ENCODE data around the gene ZNF184.
"Not testable (repeated sequence)": the region's sequence is repeated elsewhere in the genome, so short reads cannot be mapped to it uniquely, and the experiment has no call there.

ZNF184 gene

DNA sequence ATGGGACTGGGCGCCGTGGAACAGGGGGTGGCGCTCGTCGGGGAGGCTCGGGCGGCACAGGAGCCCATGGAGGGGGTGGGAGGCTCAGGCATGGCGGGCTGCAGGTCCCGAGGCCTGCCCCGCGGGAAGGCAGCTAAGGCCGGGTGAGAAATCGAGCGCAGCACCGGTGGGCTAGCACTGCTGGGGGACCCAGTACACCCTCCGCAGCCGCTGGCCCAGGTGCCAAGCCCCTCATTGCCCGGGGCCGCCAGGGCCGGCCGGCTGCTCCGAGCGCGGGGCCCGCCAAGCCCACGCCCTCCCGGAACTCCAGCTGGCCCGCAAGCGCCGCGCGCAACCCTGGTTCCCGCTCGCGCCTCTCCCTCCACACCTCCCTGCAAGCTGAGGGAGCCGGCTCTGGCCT lies 48.1 kb downstream of the ZNF184 start:
- DNase-seq (ENCODE audit: low spot score) = not testable (repeated sequence)

- no peak for DNase-seq (ENCODE audit: low spot score)
Measured at GRCh38 chr6:27422651-27423332, 50.1 kb downstream of the ZNF184 start.

GRCh38 chr6:27419363-27419762 lies 53.5 kb downstream of the ZNF184 start:
- no peak for DNase-seq (ENCODE audit: low spot score)

DNA sequence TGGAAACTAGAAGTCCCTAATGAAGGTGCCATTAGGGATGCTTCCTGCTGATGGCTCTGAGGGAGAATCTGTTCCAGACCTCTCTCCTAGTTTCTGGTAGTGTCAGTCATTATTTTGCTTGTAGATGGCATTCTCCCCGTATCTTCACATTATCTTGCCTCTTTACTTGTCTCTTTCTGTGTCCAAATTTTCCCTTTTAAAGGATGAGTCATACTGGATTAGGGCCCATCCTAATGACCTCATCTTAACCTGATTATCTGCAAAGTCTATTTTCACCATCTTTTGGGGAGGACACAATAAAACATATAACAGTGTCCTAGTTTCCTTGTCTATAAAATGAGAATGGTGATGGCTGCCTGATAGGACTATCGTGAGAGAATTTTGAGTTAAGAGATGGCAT lies 57.0 kb downstream of the ZNF184 start:
- DNase-seq (ENCODE audit: low spot score) = no peak

- DNase-seq (ENCODE audit: low spot score) = no peak
Measured at GRCh38 chr6:27414996-27415395, 57.9 kb downstream of the ZNF184 start.

GRCh38 chr6:27414300-27414699 lies 58.6 kb downstream of the ZNF184 start:
- DNase-seq (ENCODE audit: low spot score) = no peak

DNA sequence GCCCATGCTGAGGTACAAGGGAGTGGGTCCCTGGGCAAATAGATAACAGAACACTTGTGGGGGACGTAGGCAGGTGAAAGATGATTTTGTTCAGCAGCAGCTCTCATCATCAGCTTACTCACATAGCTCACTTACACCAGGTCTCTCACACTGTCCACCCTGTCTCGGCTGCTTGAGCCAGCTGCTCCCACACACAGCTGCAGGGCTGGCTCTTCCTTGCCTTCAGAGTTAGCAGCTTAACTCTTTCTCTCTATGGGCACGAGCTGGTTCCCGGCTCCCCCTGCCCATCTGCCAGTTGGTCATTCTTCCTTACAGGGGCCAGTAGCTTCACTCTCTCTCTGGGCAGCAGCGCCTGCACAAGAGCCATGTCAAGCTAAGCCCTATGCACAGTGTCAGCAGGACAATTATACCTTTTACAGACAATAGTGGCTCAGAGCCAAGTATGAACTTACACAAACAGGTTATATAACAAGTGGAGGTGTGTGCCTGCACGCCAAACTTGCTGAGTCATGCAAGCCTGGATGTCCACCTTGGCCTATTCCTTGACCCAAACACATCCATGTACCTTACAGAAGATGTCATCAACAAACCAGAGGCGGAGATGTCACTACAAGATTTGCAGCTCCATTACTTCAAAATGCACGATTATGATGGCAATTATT lies 65.6 kb downstream of the ZNF184 start:
- DNase-seq (ENCODE audit: low spot score) = no peak

GRCh38 chr6:27406085-27406484 lies 66.8 kb downstream of the ZNF184 start:
- DNase-seq (ENCODE audit: low spot score) = no peak

GRCh38 chr6:27400877-27401642 lies 71.8 kb downstream of the ZNF184 start:
- DNase-seq (ENCODE audit: low spot score) = no peak

Measured in AG08395 (cell line).